CMK (cell line): ENCODE results near the gene XPR1.

ENCODE experiments used
- DNase-seq: peaks from one replicate; pipeline ENCODE4 v3.0.0-alpha.2; 2010; ENCODE audit warnings: low read depth

The XPR1 gene

GRCh38 chr1:180892675-180893074 is 260.9 kb downstream of the XPR1 start:
- no peak for DNase-seq

- no peak for DNase-seq
Measured at GRCh38 chr1:180893614-180894013, 261.8 kb downstream of the XPR1 start.

- no peak for DNase-seq
Measured at GRCh38 chr1:180896161-180896560, 264.3 kb downstream of the XPR1 start.

DNA sequence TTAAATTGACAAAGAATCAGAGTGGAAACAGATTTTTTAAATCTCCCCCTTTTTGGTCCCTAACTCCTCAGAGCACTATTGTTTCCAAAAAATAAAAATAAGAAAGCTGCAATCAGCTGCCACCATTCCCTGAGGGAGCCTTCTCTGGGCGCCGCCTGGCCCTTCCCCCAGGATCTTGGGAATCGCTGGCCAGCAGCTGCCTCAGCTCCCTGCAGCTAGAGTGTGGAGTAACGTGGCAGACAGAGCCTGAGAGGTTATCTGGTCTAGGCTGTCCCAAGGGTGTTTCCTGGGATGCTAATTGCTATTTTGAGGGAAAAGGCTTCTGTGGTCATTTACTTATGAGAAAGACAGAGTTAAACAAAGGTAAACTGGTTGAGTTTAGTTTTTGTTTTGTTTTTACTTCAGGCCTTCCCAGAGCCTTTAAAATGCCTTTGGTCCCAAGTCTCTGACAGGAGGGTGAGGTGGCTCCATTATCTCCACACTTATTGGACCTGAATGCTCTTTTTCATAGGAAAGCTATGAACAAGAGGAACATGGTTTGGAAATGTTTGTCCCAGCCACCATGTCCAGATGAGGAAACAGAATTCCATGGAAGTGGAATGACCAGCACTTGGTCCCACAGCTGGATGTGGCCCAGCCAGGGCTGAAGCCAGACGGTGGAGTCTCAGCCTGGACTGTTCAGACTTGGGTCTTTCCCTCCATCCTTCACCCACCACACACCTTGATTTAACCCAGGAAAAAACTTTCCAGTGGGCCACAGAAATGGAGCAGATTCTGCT is 266.8 kb downstream of the XPR1 start:
- DNase-seq: no peak

DNA sequence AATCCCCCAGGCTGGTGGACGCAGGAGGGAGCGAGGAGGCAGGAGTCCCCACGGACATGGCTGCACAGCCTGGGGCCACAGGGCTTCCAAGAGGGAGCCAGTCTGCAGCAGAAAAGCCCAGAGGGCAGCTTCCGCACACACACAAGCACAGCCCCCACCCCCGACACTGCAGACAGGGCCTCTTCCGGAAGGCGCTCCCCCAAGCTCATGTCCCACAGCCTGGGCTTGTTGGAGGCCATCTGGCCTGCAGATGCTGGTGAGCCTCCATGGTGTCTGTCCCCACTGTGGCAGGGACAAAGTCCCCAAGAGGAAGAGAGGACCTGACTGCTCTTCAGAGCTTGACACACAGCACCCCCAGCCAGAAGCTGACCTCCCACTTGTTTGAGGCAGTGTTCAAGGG is 267.4 kb downstream of the XPR1 start:
- no peak for DNase-seq

DNA sequence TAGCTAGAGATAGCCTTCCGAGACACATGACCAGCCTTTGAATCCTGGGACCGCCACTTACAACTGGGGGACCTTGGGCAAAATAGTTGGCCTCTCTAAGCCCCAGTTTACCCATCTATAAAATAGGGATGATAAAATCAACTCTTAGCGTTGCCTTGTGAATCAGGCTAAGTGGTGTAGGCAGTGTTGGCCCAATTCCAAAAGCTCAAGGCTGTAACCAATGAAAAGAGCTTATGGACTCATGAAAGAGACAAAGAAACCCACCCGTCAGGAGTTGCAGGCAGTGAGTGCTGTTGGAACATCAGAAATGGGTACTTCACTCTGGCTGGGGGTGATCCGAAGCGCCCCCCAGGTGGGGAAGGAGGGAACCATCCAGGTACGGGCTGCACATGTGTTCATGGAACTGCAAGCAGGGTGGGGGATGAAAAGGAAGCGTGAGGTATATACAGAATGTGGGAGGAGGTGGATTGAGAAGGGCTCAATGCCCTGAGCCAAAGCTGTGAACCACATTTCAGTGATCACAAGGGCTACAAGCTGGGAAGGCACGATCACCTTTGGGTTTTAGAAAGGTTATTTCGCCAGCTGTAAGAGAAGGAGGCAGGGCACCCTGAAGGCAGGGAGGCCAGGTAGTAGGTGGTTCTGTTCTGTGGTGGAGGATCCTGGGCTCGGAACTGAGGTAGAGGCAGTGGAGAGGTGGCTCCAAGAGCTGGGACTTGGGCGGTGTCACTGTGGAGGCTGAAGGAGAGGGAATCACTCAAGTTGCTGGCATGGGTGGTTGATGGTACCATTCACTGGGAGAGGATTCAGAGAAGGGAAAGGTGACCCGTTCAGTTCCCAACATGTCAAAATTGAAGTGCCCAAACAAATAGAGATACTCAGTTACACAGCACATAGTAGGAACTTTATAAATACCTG is 269.5 kb downstream of the XPR1 start:
- DNase-seq: no peak

- DNase-seq: no peak
Measured at GRCh38 chr1:180902541-180902940, 270.7 kb downstream of the XPR1 start.

GRCh38 chr1:180905927-180906326 is 274.1 kb downstream of the XPR1 start:
- no peak for DNase-seq

DNA sequence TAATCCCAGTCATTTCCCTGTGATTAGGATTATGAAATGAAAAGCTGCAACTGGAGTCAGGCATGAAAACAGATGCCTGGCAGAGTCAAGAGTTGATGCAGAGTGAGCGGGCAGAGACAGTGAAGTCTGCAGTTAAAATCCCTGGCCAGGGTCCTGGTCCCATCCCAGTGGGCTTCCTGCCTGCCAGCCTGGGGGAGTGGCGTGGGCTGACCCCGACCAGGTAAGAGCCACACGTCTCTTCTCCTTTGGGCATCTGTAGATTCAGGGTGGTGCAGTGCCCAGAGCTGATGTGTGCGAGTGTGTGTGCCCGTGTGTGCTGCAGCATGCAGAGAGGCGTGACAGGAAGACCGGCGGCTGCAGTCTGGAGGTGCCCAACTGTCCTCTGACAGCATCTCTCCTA is 274.7 kb downstream of the XPR1 start:
- no peak for DNase-seq

- DNase-seq: no peak
Measured at GRCh38 chr1:180907313-180908055, 275.7 kb downstream of the XPR1 start.

GRCh38 chr1:180908074-180908765 is 276.4 kb downstream of the XPR1 start:
- DNase-seq: no peak

- DNase-seq: no peak
Measured at GRCh38 chr1:180909005-180909414, 277.2 kb downstream of the XPR1 start.

DNA sequence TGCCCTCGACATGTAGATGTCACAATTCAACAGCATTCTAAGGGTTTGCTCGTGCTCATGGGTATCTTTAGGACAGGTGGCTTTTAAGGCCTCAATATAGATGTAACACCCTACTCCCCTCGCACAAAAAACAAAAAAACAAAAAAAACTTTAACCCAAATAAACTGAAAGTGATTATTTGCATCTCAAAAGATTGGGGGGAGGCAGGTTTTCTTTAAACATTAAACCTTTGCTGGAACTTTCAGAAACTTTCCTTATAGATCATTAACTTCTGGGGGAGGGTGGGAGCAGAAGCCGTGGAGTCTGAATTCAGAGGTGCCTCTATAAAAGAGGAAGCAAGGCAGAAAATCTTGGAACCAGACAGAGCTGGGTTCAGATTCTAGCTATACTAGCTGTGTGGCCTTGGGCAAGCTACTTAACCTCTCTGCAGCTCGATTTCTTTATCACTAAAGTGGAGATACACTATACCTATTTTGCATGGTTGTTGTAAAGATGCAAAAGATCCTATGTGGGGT is 277.7 kb downstream of the XPR1 start:
- DNase-seq: no peak

DNA sequence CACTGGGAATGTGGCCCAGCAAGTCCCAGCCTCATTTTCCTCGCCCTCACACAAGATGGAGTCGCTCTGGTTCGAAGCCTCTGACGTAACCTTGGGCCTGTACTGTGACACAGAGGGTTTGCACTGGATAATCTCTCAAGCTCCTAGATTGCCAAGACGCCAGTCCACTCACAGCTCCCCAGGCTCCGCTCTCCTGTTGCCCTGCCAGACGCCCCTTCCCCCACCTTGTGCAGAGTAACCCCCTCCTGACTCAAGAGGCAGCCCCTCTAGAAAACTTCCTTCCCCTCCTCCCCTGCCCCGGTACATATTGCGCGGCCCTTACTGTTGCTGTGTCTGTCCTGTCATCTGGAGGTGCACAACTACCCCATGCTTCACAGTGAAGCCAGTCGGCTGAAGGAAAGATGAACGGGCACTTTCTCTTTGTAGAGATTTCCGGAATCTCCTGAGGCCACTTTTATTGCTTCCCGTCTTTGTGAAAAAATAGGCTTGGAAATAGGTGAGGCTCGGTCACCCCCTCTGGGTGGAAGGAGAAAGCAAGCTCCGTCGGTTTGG is 279.9 kb downstream of the XPR1 start:
- no peak for DNase-seq

- no peak for DNase-seq
Measured at GRCh38 chr1:180912211-180912800, 280.5 kb downstream of the XPR1 start.

GRCh38 chr1:180912801-180913565 is 281.2 kb downstream of the XPR1 start, which contains the start of gene KIAA1614:
Gene KIAA1614 (plus strand): TSS chr1:180912897. CDS start chr1:180913244, 347 bp downstream.
- no peak for DNase-seq

GRCh38 chr1:180915426-180915965 is 283.7 kb downstream of the XPR1 start:
- DNase-seq: no peak

- DNase-seq: no peak
Measured at GRCh38 chr1:180916012-180916770, 284.4 kb downstream of the XPR1 start.

DNA sequence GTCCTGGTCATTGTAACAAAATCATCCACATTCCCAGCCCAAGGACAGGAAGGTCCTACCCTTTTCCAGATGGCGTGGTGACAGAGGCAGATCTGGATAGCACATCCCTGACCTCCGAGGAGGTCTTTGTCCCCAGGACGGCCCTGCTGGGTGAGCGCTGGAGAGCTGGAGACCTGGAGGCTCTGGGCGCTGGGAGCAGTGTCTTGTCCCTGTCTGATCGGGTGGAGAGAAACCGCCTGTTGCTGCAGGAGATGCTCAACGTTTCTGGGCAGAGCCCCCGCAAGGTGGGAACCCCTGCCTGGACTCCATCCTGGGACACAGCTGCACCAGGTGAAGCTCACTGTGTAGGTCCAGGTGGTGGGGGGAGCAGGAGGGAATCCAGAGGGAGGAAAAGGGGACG is 284.9 kb downstream of the XPR1 start:
- DNase-seq: no peak
